RWPE1 (cell line): ENCODE data around the gene RNF114.

ENCODE experiments used
- CTCF ChIA-PET: fragments of 350-600 bp; sonication (Branson Sonifier 250); formaldehyde crosslinking; extraction: SDS; loops from one replicate; lab custom pipeline; 2021; lab: Yijun Ruan, JAX
- POLR2A ChIA-PET: fragments of 400-600 bp; formaldehyde crosslinking; extraction: SDS; loops from one replicate; lab custom pipeline; 2020; ENCODE audit warnings: antibody characterized with exemption; ENCODE audit not compliant: low non-redundant PET; lab: Yijun Ruan, JAX
- DNase-seq: peaks from one replicate; pipeline ENCODE4 v3.0.0; 2012; ENCODE audit warnings: low spot score
- H3K27ac ChIP-seq: fragments of 450-650 bp; 2 replicates; pipeline ENCODE4 v1.5.1; 2017
- CTCF ChIP-seq: fragments of 450-650 bp; conservative IDR thresholded peaks from 2 replicates; pipeline ENCODE4 v1.5.1; 2017; ENCODE audit warnings: low read depth, mild to moderate bottlenecking

RNF114 gene

DNA sequence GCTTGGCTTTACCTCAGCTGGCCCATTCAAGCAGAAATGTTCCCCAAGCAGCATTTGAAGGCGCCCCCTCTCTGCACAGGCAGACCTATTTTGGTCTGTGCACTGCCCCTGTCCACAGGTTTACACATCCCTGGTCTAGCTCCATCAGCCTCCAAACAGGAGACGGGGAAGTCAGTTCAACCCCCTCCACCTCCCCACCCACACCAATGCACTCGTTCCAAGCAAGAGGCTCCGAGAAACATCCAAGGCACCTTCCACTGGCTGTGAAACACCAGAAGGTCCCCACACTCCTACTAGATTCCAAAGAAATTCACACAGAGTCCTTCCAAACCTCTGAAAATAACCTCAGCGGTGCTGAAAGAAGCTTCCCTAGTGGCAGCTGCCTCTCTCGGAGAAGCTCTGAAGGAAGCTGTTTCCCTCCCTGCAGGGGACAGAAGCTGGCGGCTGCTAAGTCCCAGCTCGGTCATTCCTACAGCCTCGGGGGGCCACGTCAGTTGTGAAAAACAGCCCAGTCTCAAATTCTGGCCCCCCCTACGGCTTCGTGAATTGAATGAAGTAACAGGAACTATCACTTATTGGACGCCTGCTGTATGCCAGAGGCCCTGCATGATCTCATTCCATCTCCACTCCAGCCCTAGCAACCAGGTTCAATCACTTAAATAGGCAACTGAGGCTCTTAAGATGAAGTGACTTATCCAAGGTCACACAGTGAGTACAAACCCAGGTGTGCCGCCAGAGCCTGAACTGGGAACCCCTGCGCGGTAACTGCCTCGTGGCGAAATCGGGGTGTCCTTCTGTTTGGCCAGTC is 21.7 kb upstream of the RNF114 start:
- peak overlapping the region; percentile 98 for H3K27ac ChIP-seq
- CTCF ChIA-PET = interaction anchor here (0.6 to 4.7 kb wide), 5 partner anchors 9 to 304 kb away, joined by 3 to 20 read pairs (median 3); no protein-coding TSS in a partner anchor
- POLR2A ChIA-PET = interaction anchor here (0.6 kb wide), 1 partner anchor 10 kb away, joined by 5 read pairs; no protein-coding TSS in a partner anchor
- DNase-seq = no peak
- no peak for TF ChIP-seq CTCF

DNA sequence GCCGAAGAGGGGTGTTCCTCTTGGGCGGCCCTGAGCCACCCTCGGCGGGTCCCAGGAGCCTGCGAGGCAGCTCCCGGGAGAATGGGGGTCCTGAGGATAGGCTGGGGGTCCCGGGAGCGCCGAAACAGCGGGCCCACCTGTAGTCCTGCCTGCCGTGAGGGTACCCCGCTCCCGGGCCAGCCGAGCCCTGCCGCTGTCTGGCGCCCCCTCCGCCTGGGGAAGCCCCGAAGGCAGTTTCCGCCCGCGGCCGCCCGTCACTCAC is 21.1 kb upstream of the RNF114 start:
- DNase-seq = no peak
- TF ChIP-seq CTCF = no peak; the same call in 1 of the 2 replicates
- peak overlapping the region; percentile 98 for H3K27ac ChIP-seq
- CTCF ChIA-PET = interaction anchor here (0.5 to 4.7 kb wide), 4 partner anchors 10 to 373 kb away, joined by 3 to 20 read pairs (median 5); no protein-coding TSS in a partner anchor
- POLR2A ChIA-PET = no interaction called here

GRCh38 chr20:49915380-49916145 is 20.6 kb upstream of the RNF114 start, which contains the start of gene SPATA2:
Gene SPATA2 (minus strand): TSS chr20:49915529. CDS start chr20:49908490, 7,039 bp downstream.
- DNase-seq = peak; percentile 99
- H3K27ac ChIP-seq = peak within 1 kb of the TSS; percentile 98
- TF ChIP-seq CTCF = no peak
- CTCF ChIA-PET = interaction anchor here (0.5 to 1.4 kb wide), 11 partner anchors 14 to 730 kb away, joined by 3 to 11 read pairs (median 5); no protein-coding TSS in a partner anchor
- POLR2A ChIA-PET = interaction anchor here (0.9 kb wide), 1 partner anchor 20 kb away, joined by 3 read pairs; the partner anchor contains the start of gene RNF114

DNA sequence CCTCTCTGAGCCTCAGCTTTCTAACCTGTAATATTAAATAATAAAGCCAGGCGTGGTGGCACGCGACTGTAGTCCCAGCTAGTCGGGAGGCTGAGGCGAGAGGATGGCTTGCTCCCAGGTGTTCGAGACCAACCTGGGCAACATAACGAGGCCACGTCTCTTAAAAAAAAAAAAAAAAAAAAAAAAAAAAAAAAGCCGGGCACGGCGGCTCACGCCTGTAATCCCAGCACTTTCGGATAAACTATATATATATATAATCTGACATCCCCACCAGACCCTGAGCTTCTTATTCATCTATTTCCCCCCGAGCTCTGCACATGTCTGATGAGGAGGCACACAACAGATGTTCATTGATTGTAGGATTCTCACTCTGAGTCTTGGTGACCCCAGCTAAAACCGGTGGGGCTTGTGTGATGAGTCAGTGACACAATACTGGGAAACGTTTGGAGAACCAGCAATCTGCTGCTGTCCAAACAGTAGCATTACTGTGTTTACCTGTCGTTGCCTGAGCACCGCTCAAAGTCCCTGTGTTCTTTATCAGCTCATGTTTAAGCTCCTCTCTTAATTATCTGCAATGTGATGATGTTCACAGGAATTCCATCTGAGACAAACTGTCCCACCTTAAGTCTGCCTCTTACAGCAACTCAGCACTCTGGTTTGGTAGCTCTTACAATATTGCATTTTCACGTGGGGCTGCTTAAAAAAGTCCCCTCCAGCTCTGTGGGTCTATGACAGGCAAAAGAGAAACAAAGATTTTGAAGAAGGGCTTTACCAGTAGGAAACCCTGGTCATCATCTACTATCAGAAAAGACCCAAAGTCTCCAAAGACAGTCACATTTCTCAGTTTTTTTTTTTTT is 19.8 kb upstream of the RNF114 start:
- CTCF ChIA-PET = interaction anchor here (0.5 to 1.4 kb wide), 10 partner anchors 13 to 729 kb away, joined by 3 to 11 read pairs (median 5); no protein-coding TSS in a partner anchor
- DNase-seq = peak; percentile 88
- no peak for TF ChIP-seq CTCF
- POLR2A ChIA-PET = interaction anchor here (0.5 to 0.9 kb wide), 3 partner anchors 20 to 102 kb away, joined by 3 to 5 read pairs (median 3); partner anchors contain the start of gene RNF114
- peak overlapping the region; percentile 98 for H3K27ac ChIP-seq

GRCh38 chr20:49918446-49918845 is 17.8 kb upstream of the RNF114 start:
- no peak for TF ChIP-seq CTCF
- POLR2A ChIA-PET = no interaction called here
- no peak overlapping the region for H3K27ac ChIP-seq
- DNase-seq = no peak
- CTCF ChIA-PET = interaction anchor here (0.7 to 1.6 kb wide), 2 partner anchors 29 to 238 kb away, joined by 3 to 4 read pairs; no protein-coding TSS in a partner anchor
